Thymus (tissue), 11 donors: Measurements from ENCODE around the gene ZNF556. TPM values are rescaled to one million over a fixed set of nuclear protein-coding genes. Genes with fewer than 3 reads are reported as not detected.
"Not testable (repeated sequence)": the region's sequence is repeated elsewhere in the genome, so short reads cannot be mapped to it uniquely, and the experiment has no call there.

ENCODE experiments used
- DNase-seq, 9 donors: peaks; one replicate each; pipeline ENCODE4 v3.0.0-alpha.2; 2013; ENCODE audit warnings: low spot score in 9 of 9, low read depth in 6 of 9, missing footprints in 1 of 9
- H3K27ac ChIP-seq, 2 donors: one replicate each; pipeline ENCODE4 v1.5.1; 2013; ENCODE audit warnings: control low read depth in 1 of 2, low read depth in 1 of 2, low read length in 1 of 2, mild to moderate bottlenecking in 1 of 2, moderate library complexity in 1 of 2
- H3K27me3 ChIP-seq, 2 donors: one replicate each; pipeline ENCODE4 v1.5.1; 2013; ENCODE audit warnings: low read length in 1 of 2; ENCODE audit not compliant: control insufficient read depth in 2 of 2, insufficient read depth in 1 of 2
- H3K36me3 ChIP-seq, 2 donors: one replicate each; pipeline ENCODE4 v1.5.1; 2013; ENCODE audit warnings: low read length in 1 of 2, mild to moderate bottlenecking in 1 of 2, moderate library complexity in 1 of 2; ENCODE audit not compliant: control insufficient read depth in 2 of 2, insufficient read depth in 2 of 2
- H3K4me1 ChIP-seq, 2 donors: one replicate each; pipeline ENCODE4 v1.5.1; 2013; ENCODE audit warnings: low read length in 2 of 2; ENCODE audit not compliant: control insufficient read depth in 2 of 2, insufficient read depth in 2 of 2
- H3K4me3 ChIP-seq, 2 donors: one replicate each; pipeline ENCODE4 v1.5.1; 2013; ENCODE audit warnings: low read length in 2 of 2, control low read depth in 1 of 2, mild to moderate bottlenecking in 1 of 2
- H3K9me3 ChIP-seq, 2 donors: one replicate each; pipeline ENCODE4 v1.5.1; 2013; ENCODE audit warnings: low read length in 1 of 2, mild to moderate bottlenecking in 1 of 2; ENCODE audit not compliant: control insufficient read depth in 2 of 2, insufficient read depth in 1 of 2
- WGBS: extraction: QIAGEN DNeasy Blood & Tissue Kit; methylation state at CpG from one replicate; pipeline ENCODE4 v1.1.7; 2013; 5-methylcytosine and 5-hydroxymethylcytosine counted together
- polyA plus RNA-seq: library from polyadenylated mRNA; stranded (reverse); fragments of 200-250 nt; gene quantifications from one replicate; pipeline ENCODE4 v1.2.3, GENCODE V29; 2013
- total RNA-seq: library from RNA; stranded (reverse); fragments of 120-200 nt; gene quantifications from one replicate; pipeline ENCODE4 v1.2.4, GENCODE V29; 2013
- donor health status: healthy.

Gene ZNF556
- total and polyA plus RNA-seq, 2 donors = 0.16 to 0.33 TPM

- Histone ChIP-seq H3K4me3 (no peak overlapping the region), H3K36me3 (no peaks in the 10 kb centered on the region), H3K27me3 (no peaks in the 10 kb centered on the region), H3K27ac (no peak overlapping the region), H3K4me1 (peaks cover 0 to 3% of the 10 kb centered on the region in 2 donors), H3K9me3 (peaks cover 0 to 28% of the 10 kb centered on the region in 2 donors)
- DNase-seq = no peak
- 78% methylated on average over 8 of the region's 8 CpGs for WGBS
Observed at GRCh38 chr19:2866495-2867024, 575 bp upstream of the ZNF556 start.

DNA sequence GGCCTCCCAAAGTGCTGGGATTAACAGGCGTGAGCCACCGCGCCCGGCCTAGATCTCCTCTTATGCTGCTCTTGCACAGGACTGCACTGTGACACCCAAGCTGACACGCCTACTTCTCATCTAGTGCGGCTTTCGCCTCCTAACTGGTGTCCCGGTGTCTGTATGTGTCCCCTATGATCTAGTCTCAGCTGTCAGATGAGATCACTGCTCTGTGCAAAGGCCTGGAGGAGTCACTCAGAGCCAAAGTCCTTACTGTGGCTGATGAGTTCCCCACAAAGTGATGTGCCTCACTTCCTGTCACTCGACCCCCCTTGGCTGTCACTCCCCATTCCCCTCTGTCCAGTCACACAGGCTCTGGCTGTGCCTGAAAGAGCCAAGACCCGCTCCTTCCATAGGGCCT lies 2.5 kb downstream of the ZNF556 start:
- H3K4me3 ChIP-seq = no peak overlapping the region
- H3K27ac ChIP-seq = no peak overlapping the region
- H3K36me3 ChIP-seq = no peaks in the 10 kb centered on the region
- no peak for DNase-seq
- H3K27me3 ChIP-seq = no peaks in the 10 kb centered on the region
- peaks cover 0 to 40% of the 10 kb centered on the region in 2 donors for H3K9me3 ChIP-seq
- 89% methylated on average over 10 of the region's 10 CpGs for whole genome bisulfite sequencing
- H3K4me1 ChIP-seq = peaks cover 0 to 2% of the 10 kb centered on the region in 2 donors

- H3K27me3 ChIP-seq, H3K36me3 ChIP-seq, H3K4me1 ChIP-seq, H3K4me3 ChIP-seq, H3K27ac ChIP-seq, DNase-seq: not testable (repeated sequence)
- H3K9me3 ChIP-seq = peaks cover 5 to 58% of the 10 kb centered on the region in 2 donors
- 54% methylated on average over 3 of the region's 11 CpGs for WGBS
Observed at GRCh38 chr19:2872175-2872574, 5.0 kb downstream of the ZNF556 start.

- Histone ChIP-seq H3K4me3 (no peak overlapping the region), H3K9me3 (peaks cover 10 to 71% of the 10 kb centered on the region in 2 donors), H3K36me3 (no peaks in the 10 kb centered on the region), H3K27ac (no peak overlapping the region), H3K27me3 (no peaks in the 10 kb centered on the region), H3K4me1 (no peaks in the 10 kb centered on the region)
- 92% methylated on average over 32 of the region's 32 CpGs for WGBS
- no peak for DNase-seq
Observed at GRCh38 chr19:2877398-2878331, 10.5 kb downstream of the ZNF556 start.

DNA sequence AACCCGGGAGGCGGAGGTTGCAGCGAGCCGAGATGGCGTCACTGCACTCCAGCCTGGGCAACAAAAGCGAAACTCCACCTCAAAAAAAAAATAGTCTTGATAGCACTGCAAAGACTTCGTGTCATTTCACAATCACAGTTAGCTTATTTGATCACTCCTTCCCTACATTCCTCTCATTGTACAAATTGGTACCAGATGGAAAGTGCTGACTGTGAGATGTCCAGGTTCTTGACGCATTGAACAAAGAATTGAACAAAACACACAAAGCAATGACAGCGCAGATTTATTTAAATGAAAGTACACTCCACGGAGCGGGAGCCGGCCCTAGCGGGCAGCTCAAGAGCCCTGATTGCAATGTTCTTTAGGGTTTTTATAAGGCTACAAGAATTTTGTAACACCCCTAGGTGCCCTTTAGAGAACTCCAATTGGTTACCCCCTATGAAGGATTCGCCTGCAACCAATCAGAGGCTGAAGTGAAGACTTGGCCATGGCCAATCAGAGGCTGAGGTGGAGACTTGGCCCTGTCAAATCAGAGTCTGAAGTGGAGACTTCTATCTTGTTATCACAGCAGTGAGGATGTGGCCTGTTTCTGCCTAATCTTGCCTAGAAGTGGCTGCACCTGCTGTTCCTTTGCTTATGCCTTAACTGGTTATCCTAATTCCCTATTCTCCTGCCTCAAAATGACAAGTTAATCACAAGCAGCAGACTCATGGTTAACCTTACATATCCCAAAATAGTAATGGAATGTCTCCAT lies 16.7 kb downstream of the ZNF556 start:
- WGBS = 97% methylated on average over 14 of the region's 14 CpGs
- H3K36me3 ChIP-seq = no peaks in the 10 kb centered on the region
- no peak overlapping the region for H3K4me3 ChIP-seq
- H3K4me1 ChIP-seq = peaks cover 0 to 12% of the 10 kb centered on the region in 2 donors
- peaks cover under 1 to 41% of the 10 kb centered on the region in 2 donors for H3K9me3 ChIP-seq
- H3K27me3 ChIP-seq = no peaks in the 10 kb centered on the region
- no peak for DNase-seq
- no peak overlapping the region for H3K27ac ChIP-seq

DNA sequence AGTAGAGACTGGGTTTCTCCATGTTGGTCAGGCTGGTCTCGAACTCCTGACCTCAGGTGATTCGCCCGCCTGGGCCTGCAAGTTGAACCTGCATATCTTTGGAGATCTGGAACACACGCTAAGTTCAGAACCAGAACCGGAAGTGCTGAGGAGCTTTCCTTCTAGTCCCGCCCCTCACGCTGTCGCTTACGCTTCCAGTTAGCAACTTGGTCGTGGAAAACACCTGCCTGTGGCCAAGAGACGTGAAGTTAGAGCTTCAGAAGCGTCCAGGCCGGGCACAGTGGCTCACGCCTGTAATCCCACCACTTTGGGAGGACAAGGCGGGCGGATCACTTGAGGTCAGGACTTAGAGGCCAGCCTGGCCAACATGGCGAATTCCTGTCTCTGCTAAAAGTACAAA lies 18.6 kb downstream of the ZNF556 start:
- Histone ChIP-seq H3K9me3 (peaks cover 2 to 45% of the 10 kb centered on the region in 2 donors), H3K4me3 (no peak overlapping the region), H3K27me3 (no peaks in the 10 kb centered on the region), H3K4me1 (peaks cover 0 to 14% of the 10 kb centered on the region in 2 donors), H3K36me3 (no peaks in the 10 kb centered on the region), H3K27ac (no peak overlapping the region)
- WGBS = 94% methylated on average over 17 of the region's 17 CpGs
- no peak for DNase-seq

- DNase-seq = peak in 2 of 9 donors; percentile 30 to 47
Observed at GRCh38 chr19:2887391-2887914, 20.3 kb downstream of the ZNF556 start.

GRCh38 chr19:2888731-2889224 lies 21.6 kb downstream of the ZNF556 start:
- WGBS = 65% methylated on average over 37 of the region's 37 CpGs
- Histone ChIP-seq H3K27me3 (no peaks in the 10 kb centered on the region), H3K4me3 (peak overlapping the region; percentile 20 to 37), H3K9me3 (peaks cover 2 to 29% of the 10 kb centered on the region in 2 donors), H3K4me1 (peaks cover 0 to 14% of the 10 kb centered on the region in 2 donors), H3K27ac (peak overlapping the region; percentile 61 to 69), H3K36me3 (no peaks in the 10 kb centered on the region)
- peak in 3 of 9 donors; percentile 53 to 54 (median 54) for DNase-seq

More at GRCh38 chr19:2887391-2887914, 20.3 kb downstream of the ZNF556 start:
- Histone ChIP-seq H3K36me3 (no peaks in the 10 kb centered on the region), H3K4me3 (no peak overlapping the region), H3K9me3 (peaks cover 2 to 34% of the 10 kb centered on the region in 2 donors), H3K27ac (no peak overlapping the region), H3K27me3 (no peaks in the 10 kb centered on the region), H3K4me1 (peaks cover 0 to 14% of the 10 kb centered on the region in 2 donors)
- 41% methylated on average over 9 of the region's 9 CpGs for WGBS
